Sigmoid colon (tissue), 4 donors: ENCODE measurements around the gene PRKCA.

Experiments
- CTCF ChIP-seq, 4 experiments: fragments of 450-650 bp in 3 of 4; fragments of 200-600 bp in 1 of 4; IDR thresholded peaks; one replicate each; pipeline ENCODE4 v1.5.1; 2016 to 2019; ENCODE audit warnings: antibody characterized with exemption in 4 of 4, mild to moderate bottlenecking in 3 of 4, moderate library complexity in 2 of 4
- POLR2A ChIP-seq, 2 donors: fragments of 450-650 bp; IDR thresholded peaks; one replicate each; pipeline ENCODE4 v1.6.1; 2016; ENCODE audit warnings: antibody characterized with exemption in 2 of 2, mild to moderate bottlenecking in 2 of 2, moderate library complexity in 2 of 2
- POLR2AphosphoS5 ChIP-seq, 4 donors: sonication (generic); formaldehyde crosslinking; IDR thresholded peaks; one replicate each; pipeline ENCODE4 v1.6.1; 2017; ENCODE audit warnings: antibody characterized with exemption in 4 of 4

GRCh38 chr17:66634193-66634592 lies 331.8 kb downstream of the PRKCA start:
- no peak for TF ChIP-seq CTCF (IDR thresholded peaks at IDR 0.05)
- no peak for TF ChIP-seq POLR2A (IDR thresholded peaks at IDR 0.05)
- TF ChIP-seq POLR2AphosphoS5 (IDR thresholded peaks at IDR 0.05) = no peak
